Liver (tissue), 9 donors: Measurements from ENCODE around the gene HSP90B1. TPM values are rescaled to one million over a fixed set of nuclear protein-coding genes. Genes with fewer than 3 reads are reported as not detected.

Experiments
- DNase-seq: peaks from one replicate; pipeline ENCODE4 v3.0.0-alpha.2; 2017; ENCODE audit warnings: low spot score
- H3K27ac ChIP-seq, 2 donors: one replicate each; pipeline ENCODE4 v1.7.0; 2013; ENCODE audit warnings: inconsistent platforms in 2 of 2, low read length in 2 of 2, control low read depth in 1 of 2, low read depth in 1 of 2, mild to moderate bottlenecking in 1 of 2
- H3K27me3 ChIP-seq, 4 donors: one replicate each; pipeline versions ENCODE4 v1.6.1 to v1.7.0; 2013; ENCODE audit warnings: low read length in 3 of 4, inconsistent platforms in 1 of 4, mild to moderate bottlenecking in 1 of 4, moderate library complexity in 1 of 4; ENCODE audit not compliant: control insufficient read depth in 4 of 4, insufficient read depth in 4 of 4
- H3K36me3 ChIP-seq, 4 donors: one replicate each; pipeline versions ENCODE4 v1.6.1 to v1.7.0; 2013; ENCODE audit warnings: low read length in 3 of 4, mild to moderate bottlenecking in 3 of 4, low read depth in 1 of 4, moderate library complexity in 1 of 4; ENCODE audit not compliant: control insufficient read depth in 4 of 4, insufficient read depth in 3 of 4
- H3K4me1 ChIP-seq, 4 donors: one replicate each; pipeline versions ENCODE4 v1.6.1 to v1.7.0; 2013; ENCODE audit warnings: low read length in 3 of 4, mild to moderate bottlenecking in 3 of 4, moderate library complexity in 1 of 4; ENCODE audit not compliant: control insufficient read depth in 4 of 4, insufficient read depth in 4 of 4
- H3K4me3 ChIP-seq, 3 donors: one replicate each; pipeline versions ENCODE4 v1.6.1 to v1.7.0; 2013; ENCODE audit warnings: low read length in 3 of 3, control low read depth in 1 of 3, low read depth in 1 of 3, mild to moderate bottlenecking in 1 of 3
- H3K9ac ChIP-seq, 2 donors: one replicate each; pipeline ENCODE4 v1.7.0; 2013; ENCODE audit warnings: low read length in 2 of 2, mild to moderate bottlenecking in 2 of 2, moderate library complexity in 2 of 2, control low read depth in 1 of 2, low read depth in 1 of 2
- H3K9me3 ChIP-seq, 4 donors: one replicate each; pipeline versions ENCODE4 v1.6.1 to v1.7.0; 2013; ENCODE audit warnings: low read length in 3 of 4; ENCODE audit not compliant: control insufficient read depth in 4 of 4
- ATF3 ChIP-seq: IDR thresholded peaks from 2 replicates; pipeline ENCODE4 v1.6.1; 2016; ENCODE audit warnings: antibody characterized with exemption
- CTCF ChIP-seq: fragments of 150-350 bp; IDR thresholded peaks from 2 replicates; pipeline ENCODE4 v1.5.1; 2017; ENCODE audit warnings: improper control_type of control experiment, low read depth, low read length; ENCODE audit not compliant: missing input control
- EGR1 ChIP-seq, 2 donors: IDR thresholded peaks; 2 replicates each; pipeline ENCODE4 v1.6.1; 2016 to 2018; ENCODE audit warnings: antibody characterized with exemption in 2 of 2, low read depth in 2 of 2
- FOXA1 ChIP-seq: IDR thresholded peaks from 2 replicates; pipeline ENCODE4 v1.6.1; 2016; ENCODE audit warnings: antibody characterized with exemption
- FOXA2 ChIP-seq: IDR thresholded peaks from 2 replicates; pipeline ENCODE4 v1.6.1; 2016; ENCODE audit warnings: antibody characterized with exemption
- GABPA ChIP-seq, 2 donors: IDR thresholded peaks in 1 of 2; conservative IDR thresholded peaks in 1 of 2; 2 replicates each; pipeline ENCODE4 v1.6.1; 2016; ENCODE audit warnings: antibody characterized with exemption in 2 of 2, mild to moderate bottlenecking in 1 of 2, moderate library complexity in 1 of 2
- HNF4A ChIP-seq, 2 donors: conservative IDR thresholded peaks; 2 replicates each; pipeline ENCODE4 v1.6.1; 2016; ENCODE audit warnings: antibody characterized with exemption in 2 of 2, mild to moderate bottlenecking in 2 of 2
- JUND ChIP-seq, 2 donors: IDR thresholded peaks; 2 replicates each; pipeline ENCODE4 v1.6.1; 2016; ENCODE audit warnings: antibody characterized with exemption in 2 of 2
- MAX ChIP-seq: IDR thresholded peaks from 2 replicates; pipeline ENCODE4 v1.6.1; 2016; ENCODE audit warnings: antibody characterized with exemption
- NR2F2 ChIP-seq: IDR thresholded peaks from 2 replicates; pipeline ENCODE4 v1.6.1; 2016; ENCODE audit warnings: antibody characterized with exemption
- RAD21 ChIP-seq, 2 donors: IDR thresholded peaks; 2 replicates each; pipeline ENCODE4 v1.6.1; 2016; ENCODE audit warnings: antibody characterized with exemption in 2 of 2, mild to moderate bottlenecking in 2 of 2
- REST ChIP-seq: IDR thresholded peaks from 2 replicates; pipeline ENCODE4 v1.6.1; 2016; ENCODE audit warnings: antibody characterized with exemption, mild to moderate bottlenecking
- RXRA ChIP-seq, 2 donors: IDR thresholded peaks; 2 replicates each; pipeline ENCODE4 v1.6.1; 2017 to 2018; ENCODE audit warnings: antibody characterized with exemption in 2 of 2, mild to moderate bottlenecking in 1 of 2
- TAF1 ChIP-seq: conservative IDR thresholded peaks from 2 replicates; pipeline ENCODE4 v1.6.1; 2016; ENCODE audit warnings: antibody characterized with exemption, mild to moderate bottlenecking
- ZBTB33 ChIP-seq: IDR thresholded peaks from 2 replicates; pipeline ENCODE4 v1.6.1; 2016; ENCODE audit warnings: antibody characterized with exemption
- WGBS: extraction: QIAGEN DNeasy Blood & Tissue Kit; methylation state at CpG from one replicate; pipeline ENCODE4 v1.1.7; 2013; 5-methylcytosine and 5-hydroxymethylcytosine counted together
- polyA plus RNA-seq, 2 donors: library from polyadenylated mRNA; stranded (reverse) in 1 of 2; unstranded in 1 of 2; fragments of 200-250 nt in 1 of 2; fragments of >200 nt in 1 of 2; fragmentation: Nextera tagmentation in 1 of 2; extraction: Ambion mirVana in 1 of 2; gene quantifications; one replicate each; pipeline versions ENCODE4 v1.2.1 to v1.2.3, GENCODE V29; 2013 to 2015
- total RNA-seq, 2 donors: library from RNA; depleted of rRNA; stranded (reverse); fragments of >200 nt; gene quantifications; one replicate each; pipeline ENCODE4 v1.2.3, GENCODE V29; 2014
- donor health status: healthy.
- donor health status: healthy.
- donor health status: healthy.
- donor health status: healthy.
- donor health status: healthy.

Gene HSP90B1
- total and polyA plus RNA-seq, 4 donors, result 296 to 854 (median 579) TPM

GRCh38 chr12:103960616-103961227 is 30.5 kb downstream of the HSP90B1 start:
- Histone ChIP-seq H3K4me3 (no peak overlapping the region), H3K36me3 (no peaks in the 10 kb centered on the region), H3K4me1 (peaks cover 5 to 28% (median 22%) of the 10 kb centered on the region in 4 donors), H3K27me3 (no peaks in the 10 kb centered on the region), H3K9me3 (no peaks in the 10 kb centered on the region), H3K27ac (no peak overlapping the region), H3K9ac (no peak overlapping the region)
- no peak for DNase-seq
- WGBS, result 74% methylated on average over 7 of the region's 7 CpGs
- TF ChIP-seq ZBTB33 (no peak), NR2F2 (no peak), HNF4A (conservative IDR thresholded peaks at IDR 0.05) (no peak), TAF1 (no peak), FOXA2 (no peak), ATF3 (no peak), RAD21 (IDR thresholded peaks at IDR 0.05) (no peak), MAX (no peak), RXRA (IDR thresholded peaks at IDR 0.05) (no peak), CTCF (no peak), GABPA (IDR thresholded peaks at IDR 0.05 in 1 of 2, conservative IDR thresholded peaks at IDR 0.05 in 1 of 2) (no peak), JUND (IDR thresholded peaks at IDR 0.05) (no peak), FOXA1 (no peak), REST (no peak), EGR1 (IDR thresholded peaks at IDR 0.05; ENCODE audit: low read depth in 2 of 2) (no peak)

- DNase-seq, result no peak
- Histone ChIP-seq H3K9ac (no peak overlapping the region), H3K27ac (no peak overlapping the region), H3K36me3 (no peaks in the 10 kb centered on the region), H3K4me3 (no peak overlapping the region), H3K27me3 (no peaks in the 10 kb centered on the region), H3K4me1 (peaks cover 1 to 21% (median 18%) of the 10 kb centered on the region in 4 donors), H3K9me3 (no peaks in the 10 kb centered on the region)
- WGBS, result 38% methylated on average over 1 of the region's 1 CpG
- TF ChIP-seq MAX, result no peak
- no peak for TF ChIP-seq RXRA (IDR thresholded peaks at IDR 0.05)
- TF ChIP-seq JUND (IDR thresholded peaks at IDR 0.05), result no peak
- no peak for TF ChIP-seq EGR1 (IDR thresholded peaks at IDR 0.05; ENCODE audit: low read depth in 2 of 2)
- TF ChIP-seq ZBTB33, result no peak
Observed at GRCh38 chr12:103962493-103962892, 32.3 kb downstream of the HSP90B1 start.
